Measurements from ENCODE around the gene TMTC2.

DNA sequence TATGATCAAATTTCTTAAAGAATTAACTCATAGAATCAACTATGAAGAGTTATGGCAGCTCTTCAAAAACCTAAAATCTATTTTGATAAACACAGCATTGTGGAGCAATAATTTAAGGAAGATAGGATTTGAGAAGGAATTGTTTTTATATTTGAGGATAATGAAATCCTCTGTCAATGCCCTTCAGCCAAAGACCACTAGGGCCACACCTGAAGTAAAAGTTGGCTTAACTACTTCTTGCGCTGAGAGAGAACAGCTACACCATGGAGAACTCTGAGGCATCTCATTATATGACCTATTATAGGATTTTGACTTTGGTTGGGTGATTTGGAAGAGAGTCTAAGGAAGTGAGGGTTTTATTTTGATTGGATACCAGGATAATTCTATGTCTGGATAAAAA is 237.2 kb downstream of the TMTC2 start:
- TF ChIP-seq EZH2 (IDR thresholded peaks at IDR 0.05; ENCODE audit: borderline replicate concordance, insufficient read depth, low read depth, low read length, poor library complexity, severe bottlenecking): no peak
- TF ChIP-seq, protein P1, sequence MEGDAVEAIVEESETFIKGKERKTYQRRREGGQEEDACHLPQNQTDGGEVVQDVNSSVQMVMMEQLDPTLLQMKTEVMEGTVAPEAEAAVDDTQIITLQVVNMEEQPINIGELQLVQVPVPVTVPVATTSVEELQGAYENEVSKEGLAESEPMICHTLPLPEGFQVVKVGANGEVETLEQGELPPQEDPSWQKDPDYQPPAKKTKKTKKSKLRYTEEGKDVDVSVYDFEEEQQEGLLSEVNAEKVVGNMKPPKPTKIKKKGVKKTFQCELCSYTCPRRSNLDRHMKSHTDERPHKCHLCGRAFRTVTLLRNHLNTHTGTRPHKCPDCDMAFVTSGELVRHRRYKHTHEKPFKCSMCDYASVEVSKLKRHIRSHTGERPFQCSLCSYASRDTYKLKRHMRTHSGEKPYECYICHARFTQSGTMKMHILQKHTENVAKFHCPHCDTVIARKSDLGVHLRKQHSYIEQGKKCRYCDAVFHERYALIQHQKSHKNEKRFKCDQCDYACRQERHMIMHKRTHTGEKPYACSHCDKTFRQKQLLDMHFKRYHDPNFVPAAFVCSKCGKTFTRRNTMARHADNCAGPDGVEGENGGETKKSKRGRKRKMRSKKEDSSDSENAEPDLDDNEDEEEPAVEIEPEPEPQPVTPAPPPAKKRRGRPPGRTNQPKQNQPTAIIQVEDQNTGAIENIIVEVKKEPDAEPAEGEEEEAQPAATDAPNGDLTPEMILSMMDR (IDR thresholded peaks at IDR 0.05): no peak

Measured in B cell (primary cell).